Heart left ventricle (tissue), 13 donors: ENCODE measurements around the gene GPC6.

Source experiments
- CTCF ChIP-seq, 12 donors: fragments of 200-600 bp; sonication (generic) in 4 of 12; IDR thresholded peaks; one replicate each; pipeline versions ENCODE4 v1.5.0 to v1.8.0; 2018 to 2022; ENCODE audit warnings: antibody characterized with exemption in 12 of 12, mild to moderate bottlenecking in 5 of 12
- POLR2A ChIP-seq, 2 donors: fragments of 450-650 bp; IDR thresholded peaks; one replicate each; pipeline ENCODE4 v1.6.1; 2017; ENCODE audit warnings: antibody characterized with exemption in 2 of 2, mild to moderate bottlenecking in 2 of 2, moderate library complexity in 2 of 2
- donor health status: ischemic (EF 13 %, LVEDD 7.1; RV severe dilation, severe dysfunction).
- donor health status: DM: no; HTN: yes; CAD: no.
- donor health status: DM: no; HTN: no; CAD: no.
- donor health status: ischemic (EF 25% LVEDD 6.9; RV normal size, moderate dysfunction).
- donor health status: ischemic (EF 25% LVEDD 5.7; RV mildly dilated, moderate dysfunction).
- donor health status: ischemic (EF 35%, LVEDD 5.7; RV mildly dilated, moderate dysfunction).
- donor health status: nonischemic (EF 11% LVEDD 7.7; RV severe dilation, severe dysfunction).
- donor health status: DM: yes; HTN: yes; CAD: no.
- donor health status: PGD.
- donor health status: ischemic (EF 29% LVEDD 5.4; RV normal size, mild dysfunction).
- donor health status: nonischemic (EF 23%, LVEDD 6.1; RV moderate dilation, normal function).

- TF ChIP-seq CTCF (IDR thresholded peaks at IDR 0.05) (no peak), POLR2A (IDR thresholded peaks at IDR 0.05) (no peak)
These were observed 447.7 kb downstream of the GPC6 start for GRCh38 chr13:93674337-93674755.
